HG03432 (cell line): ENCODE measurements around the gene CACNG4.

Experiments used
- ATAC-seq: cut with Tn5 transposase; IDR thresholded peaks from one replicate; pipeline ENCODE4 v1.9.1; 2021; ENCODE audit warnings: mild to moderate bottlenecking, moderate library complexity; ENCODE audit not compliant: unreplicated experiment

CACNG4 gene

DNA sequence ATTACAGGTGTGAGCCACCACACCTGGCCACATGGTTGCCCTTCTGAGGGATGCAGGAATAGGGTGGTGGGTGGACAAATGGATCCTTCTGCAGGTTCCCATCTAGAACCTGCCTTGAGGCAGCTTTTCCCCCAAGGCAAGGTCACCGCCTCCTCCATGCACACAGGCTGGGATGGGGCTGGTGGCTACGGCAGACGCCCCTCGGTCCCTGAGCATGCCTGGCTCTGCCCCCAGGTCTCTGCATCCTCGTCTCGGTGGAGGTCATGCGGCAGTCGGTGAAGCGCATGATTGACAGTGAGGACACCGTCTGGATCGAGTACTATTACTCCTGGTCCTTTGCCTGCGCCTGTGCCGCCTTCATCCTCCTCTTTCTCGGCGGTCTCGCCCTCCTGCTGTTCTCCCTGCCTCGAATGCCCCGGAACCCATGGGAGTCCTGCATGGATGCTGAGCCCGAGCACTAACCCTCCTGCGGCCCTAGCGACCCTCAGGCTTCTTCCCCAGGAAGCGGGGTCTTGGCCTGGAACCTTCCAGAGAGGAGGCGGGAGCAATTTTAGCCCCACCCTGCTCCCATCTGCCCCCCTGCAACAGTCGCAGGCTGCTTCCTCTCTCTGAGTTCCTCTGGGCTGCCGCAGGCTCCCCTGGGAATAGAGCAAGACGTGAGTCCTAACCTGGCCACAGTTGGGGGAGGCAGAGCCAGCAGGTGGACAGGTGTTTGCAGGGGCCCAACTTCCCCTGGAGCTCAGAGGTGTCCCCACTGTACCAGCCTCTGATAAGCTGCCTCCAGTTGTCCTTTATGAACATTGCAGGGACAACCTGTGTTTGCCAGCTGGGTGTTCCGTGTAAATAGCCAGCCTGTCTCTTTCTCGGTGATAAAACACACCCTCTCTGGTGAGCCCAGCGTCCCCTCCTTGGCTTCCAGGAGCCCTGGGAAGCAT lies 91.6 kb downstream of the CACNG4 start:
- ATAC-seq, result no peak

DNA sequence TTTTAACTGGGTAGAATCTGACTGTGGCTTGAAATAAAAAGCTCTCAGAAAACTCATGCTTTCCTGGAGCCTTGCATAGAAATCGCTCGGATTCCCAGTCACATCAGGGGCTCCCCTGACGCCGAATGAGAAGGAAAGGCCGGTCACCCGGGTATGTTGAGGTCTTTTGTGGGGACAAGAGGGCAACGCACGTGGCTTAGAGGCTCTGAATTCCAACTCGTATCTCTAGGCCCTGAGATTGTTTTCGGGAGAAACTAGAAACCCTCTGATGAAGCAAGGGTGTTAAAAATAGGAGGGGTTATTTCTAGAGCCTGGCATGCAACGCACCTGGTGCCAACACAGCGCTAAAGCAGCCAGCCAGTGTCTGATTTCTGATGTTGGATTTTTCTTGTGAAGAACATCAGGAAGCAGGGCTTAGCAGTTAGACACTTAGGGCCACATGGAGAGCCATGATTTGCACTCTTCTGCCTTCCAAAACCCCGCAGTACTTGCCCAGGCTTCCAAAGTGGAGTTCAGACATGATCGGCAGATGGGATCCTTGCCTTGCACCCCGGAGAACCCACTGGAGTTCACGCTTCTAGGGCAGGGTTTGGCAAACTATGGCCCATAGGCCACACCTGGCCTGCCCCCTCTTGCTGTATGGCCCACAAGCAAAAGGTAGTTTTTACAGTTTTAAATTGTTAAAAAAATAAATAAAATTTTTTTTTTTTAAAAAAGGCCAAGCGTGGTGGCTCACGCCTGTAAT lies 92.4 kb downstream of the CACNG4 start:
- ATAC-seq, result no peak

GRCh38 chr17:67058036-67058435 lies 93.5 kb downstream of the CACNG4 start:
- ATAC-seq, result no peak

DNA sequence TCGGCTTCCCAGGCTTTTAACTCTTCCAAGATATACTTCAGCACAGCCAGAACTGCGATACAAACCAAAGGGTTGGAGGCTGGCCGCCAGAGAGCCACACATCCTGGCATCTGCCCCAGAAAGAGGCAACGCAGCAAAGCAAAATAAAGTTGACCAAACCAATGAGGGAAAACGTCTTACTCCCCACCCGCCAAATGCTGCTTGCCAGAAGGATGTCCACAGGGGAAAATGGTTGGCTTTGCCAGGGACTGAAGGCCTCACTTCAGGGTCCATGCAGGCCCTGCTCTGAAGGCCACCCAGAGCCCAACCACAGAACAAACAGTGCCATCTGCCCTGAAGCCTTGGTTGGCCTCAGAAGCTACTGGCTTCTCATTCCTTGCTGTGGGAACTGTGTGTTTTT lies 94.9 kb downstream of the CACNG4 start:
- ATAC-seq, result no peak

DNA sequence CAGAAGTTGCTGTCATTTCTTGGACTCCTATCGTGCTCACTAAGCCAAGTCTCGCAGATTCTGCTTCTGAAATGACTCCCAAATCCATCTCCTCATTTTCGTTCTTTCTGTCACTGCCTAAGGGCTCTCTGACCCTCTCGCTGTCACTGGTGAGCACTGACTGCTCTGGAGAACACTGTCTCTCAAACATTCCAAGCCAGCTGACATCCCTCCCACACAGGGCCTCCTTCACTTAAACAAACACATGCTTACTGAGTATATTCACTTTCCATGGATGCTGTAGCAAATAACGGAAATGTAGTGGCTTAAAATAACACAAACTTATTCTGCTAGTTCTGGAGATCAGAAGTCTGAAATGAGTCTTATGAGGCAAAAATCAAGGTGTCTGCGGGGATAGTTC lies 98.6 kb downstream of the CACNG4 start:
- ATAC-seq, result no peak

GRCh38 chr17:67066717-67067116 lies 102.2 kb downstream of the CACNG4 start:
- ATAC-seq, result no peak

GRCh38 chr17:67067571-67068482 lies 103.3 kb downstream of the CACNG4 start:
- ATAC-seq, result no peak

GRCh38 chr17:67068999-67069398 lies 104.5 kb downstream of the CACNG4 start:
- ATAC-seq, result no peak

DNA sequence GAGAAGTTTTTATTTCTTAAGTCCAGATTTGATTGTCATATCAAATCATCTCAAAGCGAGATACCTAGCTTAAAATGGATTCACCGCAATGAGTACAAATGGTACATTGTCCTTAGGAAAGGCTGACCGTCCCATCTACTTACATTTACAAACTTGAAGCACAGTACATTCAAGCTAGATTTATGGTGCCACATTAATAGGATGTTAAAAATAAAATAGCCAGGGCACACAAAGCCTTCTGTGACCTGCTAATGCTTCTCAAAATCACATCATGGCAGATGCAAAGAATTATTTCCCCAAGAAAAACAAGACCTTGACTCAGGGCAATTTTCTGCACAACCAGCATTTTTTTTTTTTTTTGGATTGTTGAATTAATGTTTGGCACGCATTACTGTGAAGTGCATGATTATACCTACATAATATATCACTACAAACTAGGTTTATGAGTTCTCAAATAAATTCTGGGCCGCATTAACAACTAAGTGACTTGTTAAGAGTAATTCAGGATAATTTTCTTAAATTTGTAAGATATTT lies 105.2 kb downstream of the CACNG4 start:
- no peak for ATAC-seq

GRCh38 chr17:67071595-67071994 lies 107.1 kb downstream of the CACNG4 start:
- no peak for ATAC-seq

- ATAC-seq, result no peak
Measured at GRCh38 chr17:67072885-67073284, 108.4 kb downstream of the CACNG4 start.

- ATAC-seq, result no peak
Measured at GRCh38 chr17:67074781-67075180, 110.3 kb downstream of the CACNG4 start.

DNA sequence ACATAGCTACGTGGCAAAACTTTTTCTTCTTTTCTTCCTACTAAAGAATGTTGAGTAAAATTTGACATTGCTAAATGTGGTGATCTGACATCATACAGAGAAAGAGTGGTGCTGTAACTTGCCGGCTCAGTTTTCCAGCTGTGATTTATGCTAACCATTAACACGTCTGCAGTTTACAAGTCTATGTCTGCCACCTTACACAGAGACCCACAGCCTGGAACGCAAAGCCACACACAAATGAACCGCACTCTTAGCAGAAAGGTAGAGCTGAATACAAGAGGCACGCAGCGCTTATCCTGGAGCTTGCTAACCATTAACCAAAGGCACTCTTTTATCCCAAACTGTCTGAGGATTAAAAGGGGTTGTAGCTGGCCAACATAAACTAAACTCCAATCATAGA lies 111.8 kb downstream of the CACNG4 start:
- no peak for ATAC-seq

DNA sequence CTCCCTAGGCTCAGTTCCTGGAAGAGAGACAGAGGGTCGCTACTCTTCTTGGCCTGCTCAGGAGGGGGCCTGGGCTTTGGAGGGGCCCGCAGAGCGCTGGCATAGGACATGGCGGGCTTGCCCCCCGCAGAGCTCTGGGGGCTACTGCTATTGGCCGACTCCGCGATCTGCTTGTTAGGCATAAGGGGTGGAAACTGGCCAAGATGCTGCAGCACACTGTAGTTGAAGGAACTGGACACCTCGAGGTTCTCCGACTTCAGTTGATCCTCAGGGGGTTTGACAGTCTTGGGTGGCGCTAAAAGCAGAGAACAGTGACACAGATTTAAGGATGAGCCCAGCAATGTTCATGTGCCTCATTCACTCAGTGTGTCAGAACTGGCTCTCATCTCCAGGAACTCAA lies 113.8 kb downstream of the CACNG4 start:
- ATAC-seq, result no peak

- no peak for ATAC-seq
Measured at GRCh38 chr17:67079491-67079890, 115.0 kb downstream of the CACNG4 start.

DNA sequence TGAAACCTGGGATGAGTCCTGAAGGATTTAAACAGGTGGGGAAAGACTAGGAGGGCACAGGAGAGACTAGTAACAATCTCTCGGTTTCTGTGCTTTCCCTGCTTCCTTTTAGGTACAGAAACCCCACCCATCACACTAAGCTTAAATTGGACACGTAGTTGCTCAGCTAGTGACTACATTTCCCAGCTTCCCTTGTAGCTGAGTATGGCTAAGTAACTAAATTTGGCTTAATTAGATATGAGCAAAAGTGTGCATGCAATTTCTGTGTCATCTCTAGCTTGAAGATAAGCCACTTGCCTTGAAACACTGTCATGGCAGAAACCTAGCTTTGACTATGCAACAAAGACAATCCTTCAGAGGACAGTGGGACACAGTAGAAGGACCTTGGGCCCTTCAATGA lies 116.3 kb downstream of the CACNG4 start:
- ATAC-seq, result no peak

DNA sequence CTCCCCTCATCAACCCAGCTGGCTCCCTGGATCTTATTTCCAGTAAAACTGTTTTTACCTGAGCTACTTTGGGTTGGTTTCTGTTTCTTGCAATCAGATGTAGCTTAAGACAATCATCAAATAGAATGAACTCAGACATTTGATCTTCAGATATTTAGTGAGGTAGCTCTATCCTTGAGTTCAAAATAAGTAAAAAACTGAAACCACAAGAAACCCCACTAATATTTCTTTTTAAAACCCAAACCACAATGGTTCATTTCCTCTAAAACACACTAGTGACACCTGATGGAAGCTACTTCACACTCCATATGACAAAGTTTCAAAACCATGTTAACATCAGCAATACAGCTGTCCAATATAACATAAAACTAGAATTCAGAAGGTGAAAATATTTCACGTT lies 117.6 kb downstream of the CACNG4 start:
- ATAC-seq, result peak; percentile 84
